HG02763 (cell line): ENCODE measurements around the gene ADAMTS14.
"Not testable (repeated sequence)": the region's sequence is repeated elsewhere in the genome, so short reads cannot be mapped to it uniquely, and the experiment has no call there.

Experiments used
- ATAC-seq: cut with Tn5 transposase; IDR thresholded peaks from one replicate; pipeline ENCODE4 v1.9.1; 2021; ENCODE audit warnings: mild to moderate bottlenecking, moderate library complexity; ENCODE audit not compliant: unreplicated experiment

The ADAMTS14 gene, protein sequence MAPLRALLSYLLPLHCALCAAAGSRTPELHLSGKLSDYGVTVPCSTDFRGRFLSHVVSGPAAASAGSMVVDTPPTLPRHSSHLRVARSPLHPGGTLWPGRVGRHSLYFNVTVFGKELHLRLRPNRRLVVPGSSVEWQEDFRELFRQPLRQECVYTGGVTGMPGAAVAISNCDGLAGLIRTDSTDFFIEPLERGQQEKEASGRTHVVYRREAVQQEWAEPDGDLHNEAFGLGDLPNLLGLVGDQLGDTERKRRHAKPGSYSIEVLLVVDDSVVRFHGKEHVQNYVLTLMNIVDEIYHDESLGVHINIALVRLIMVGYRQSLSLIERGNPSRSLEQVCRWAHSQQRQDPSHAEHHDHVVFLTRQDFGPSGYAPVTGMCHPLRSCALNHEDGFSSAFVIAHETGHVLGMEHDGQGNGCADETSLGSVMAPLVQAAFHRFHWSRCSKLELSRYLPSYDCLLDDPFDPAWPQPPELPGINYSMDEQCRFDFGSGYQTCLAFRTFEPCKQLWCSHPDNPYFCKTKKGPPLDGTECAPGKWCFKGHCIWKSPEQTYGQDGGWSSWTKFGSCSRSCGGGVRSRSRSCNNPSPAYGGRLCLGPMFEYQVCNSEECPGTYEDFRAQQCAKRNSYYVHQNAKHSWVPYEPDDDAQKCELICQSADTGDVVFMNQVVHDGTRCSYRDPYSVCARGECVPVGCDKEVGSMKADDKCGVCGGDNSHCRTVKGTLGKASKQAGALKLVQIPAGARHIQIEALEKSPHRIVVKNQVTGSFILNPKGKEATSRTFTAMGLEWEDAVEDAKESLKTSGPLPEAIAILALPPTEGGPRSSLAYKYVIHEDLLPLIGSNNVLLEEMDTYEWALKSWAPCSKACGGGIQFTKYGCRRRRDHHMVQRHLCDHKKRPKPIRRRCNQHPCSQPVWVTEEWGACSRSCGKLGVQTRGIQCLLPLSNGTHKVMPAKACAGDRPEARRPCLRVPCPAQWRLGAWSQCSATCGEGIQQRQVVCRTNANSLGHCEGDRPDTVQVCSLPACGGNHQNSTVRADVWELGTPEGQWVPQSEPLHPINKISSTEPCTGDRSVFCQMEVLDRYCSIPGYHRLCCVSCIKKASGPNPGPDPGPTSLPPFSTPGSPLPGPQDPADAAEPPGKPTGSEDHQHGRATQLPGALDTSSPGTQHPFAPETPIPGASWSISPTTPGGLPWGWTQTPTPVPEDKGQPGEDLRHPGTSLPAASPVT

GRCh38 chr10:70672165-70673042 is at the start of gene ADAMTS14:
TSS of gene ADAMTS14 (plus strand) at chr10:70672506. CDS start at chr10:70672803, 297 bp downstream.
- ATAC-seq = no peak

DNA sequence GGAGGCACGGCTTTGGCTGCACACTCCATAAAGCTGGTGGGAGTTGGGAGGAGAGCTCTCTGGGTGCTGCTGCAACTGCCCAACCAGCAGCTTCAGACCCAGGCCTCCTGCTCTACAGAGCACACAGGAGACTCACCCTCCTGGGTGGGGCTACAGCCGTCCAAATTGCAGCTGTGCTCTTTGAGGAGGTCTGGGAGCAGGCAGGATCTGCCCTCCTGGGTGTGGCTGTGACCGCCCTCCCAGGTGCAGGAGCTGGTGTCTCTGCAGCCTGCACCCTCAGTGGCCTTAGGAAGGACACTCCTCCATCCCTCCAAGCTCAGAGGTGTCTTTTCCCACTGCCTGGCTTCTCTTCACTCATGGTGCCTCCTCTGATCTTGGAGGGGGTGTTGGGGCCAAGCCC is 49.8 kb upstream of the ADAMTS14 start:
- ATAC-seq = no peak

GRCh38 chr10:70622981-70623844 is 49.1 kb upstream of the ADAMTS14 start:
- no peak for ATAC-seq

DNA sequence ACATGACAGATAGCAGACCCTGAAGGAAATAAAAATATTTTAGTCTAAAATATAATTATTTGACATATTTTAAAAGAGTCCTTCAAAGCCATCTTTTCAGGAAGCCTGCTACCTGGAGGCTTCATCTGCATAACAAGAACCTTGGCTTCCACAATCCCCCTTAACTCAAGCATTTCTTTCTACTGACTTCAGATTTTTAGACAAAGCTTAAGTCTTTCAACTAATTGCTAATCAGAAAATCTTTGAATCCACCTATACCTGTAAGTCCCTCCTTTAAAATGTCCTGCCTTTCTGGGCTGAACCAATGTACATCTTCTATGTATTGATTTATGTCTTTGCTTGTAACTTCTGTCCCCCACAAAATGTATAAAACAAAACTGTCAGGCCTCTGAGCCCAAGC is 46.2 kb upstream of the ADAMTS14 start:
- ATAC-seq = no peak

- no peak for ATAC-seq
Observed at GRCh38 chr10:70629338-70629737, 43.0 kb upstream of the ADAMTS14 start.

DNA sequence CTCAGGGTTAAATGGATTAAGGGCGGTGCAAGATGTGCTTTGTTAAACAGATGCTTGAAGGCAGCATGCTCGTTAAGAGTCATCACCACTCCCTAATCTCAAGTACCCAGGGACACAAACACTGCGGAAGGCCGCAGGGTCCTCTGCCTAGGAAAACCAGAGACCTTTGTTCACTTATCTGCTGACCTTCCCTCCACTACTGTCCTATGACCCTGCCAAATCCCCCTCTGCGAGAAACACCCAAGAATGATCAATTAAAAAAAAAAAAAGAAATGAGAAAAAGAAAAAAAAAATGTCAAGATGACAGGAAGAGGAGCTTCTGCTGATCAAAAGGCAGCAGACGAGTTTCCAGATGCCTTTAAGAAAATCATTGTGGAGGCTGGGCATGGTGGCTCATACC is 40.6 kb upstream of the ADAMTS14 start:
- not testable (repeated sequence) for ATAC-seq

- no peak for ATAC-seq
Observed at GRCh38 chr10:70634011-70634410, 38.3 kb upstream of the ADAMTS14 start.

DNA sequence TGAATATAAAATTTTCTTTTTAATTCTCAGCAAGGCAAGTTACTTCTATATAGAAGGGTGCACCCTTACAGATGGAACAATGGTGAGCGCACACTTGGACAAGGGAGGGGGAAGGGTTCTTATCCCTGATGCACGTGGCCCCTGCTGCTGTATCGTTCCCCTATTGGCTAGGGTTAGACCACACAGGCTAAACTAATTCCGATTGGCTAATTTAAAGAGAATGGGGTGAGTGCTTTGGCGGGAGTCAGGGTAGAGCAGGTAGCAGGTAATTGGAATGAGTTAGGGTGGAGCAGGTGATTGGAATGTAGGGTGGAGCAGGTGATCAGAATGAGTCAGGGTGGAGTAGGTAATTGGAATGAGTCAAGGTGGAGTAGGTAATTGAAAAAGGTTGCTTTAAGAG is 37.8 kb upstream of the ADAMTS14 start:
- ATAC-seq = not testable (repeated sequence)

- not testable (repeated sequence) for ATAC-seq
Observed at GRCh38 chr10:70639640-70640383, 32.5 kb upstream of the ADAMTS14 start.

GRCh38 chr10:70643272-70643671 is 29.0 kb upstream of the ADAMTS14 start:
- not testable (repeated sequence) for ATAC-seq

GRCh38 chr10:70644959-70645358 is 27.3 kb upstream of the ADAMTS14 start:
- not testable (repeated sequence) for ATAC-seq

- no peak for ATAC-seq
Observed at GRCh38 chr10:70647086-70647485, 25.2 kb upstream of the ADAMTS14 start.

- ATAC-seq = no peak
Observed at GRCh38 chr10:70648427-70648826, 23.9 kb upstream of the ADAMTS14 start.

DNA sequence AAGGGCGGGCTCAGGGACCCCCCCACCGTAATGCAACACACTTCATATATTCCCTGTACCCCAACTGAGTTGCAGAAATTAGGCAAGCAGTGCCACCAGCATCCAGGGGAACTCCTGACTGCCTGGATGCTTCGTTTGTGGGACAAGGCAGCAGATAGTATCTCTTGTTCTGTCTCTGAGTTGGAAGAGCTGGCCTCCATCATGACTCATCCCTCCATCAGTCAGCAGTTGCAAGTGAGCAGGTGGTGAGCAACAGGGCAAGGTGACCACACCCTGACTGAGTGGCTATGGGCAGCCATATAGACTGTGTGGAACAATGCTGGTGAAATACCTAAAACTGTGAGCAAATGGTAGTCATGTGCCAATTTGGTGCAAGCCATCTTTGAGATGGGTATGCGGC is 22.8 kb upstream of the ADAMTS14 start:
- ATAC-seq = no peak

- ATAC-seq = no peak
Observed at GRCh38 chr10:70650104-70650503, 22.2 kb upstream of the ADAMTS14 start.

GRCh38 chr10:70650718-70651117 is 21.6 kb upstream of the ADAMTS14 start:
- ATAC-seq = no peak

- ATAC-seq = no peak
Observed at GRCh38 chr10:70651661-70652060, 20.6 kb upstream of the ADAMTS14 start.
